ENCODE data around the gene NUCB2.
A peak's percentile ranks its signal among the peaks of the same experiment; 100 is the strongest.
"Not testable (repeated sequence)": the region's sequence is repeated elsewhere in the genome, so short reads cannot be mapped to it uniquely, and the experiment has no call there.

NUCB2 gene

DNA sequence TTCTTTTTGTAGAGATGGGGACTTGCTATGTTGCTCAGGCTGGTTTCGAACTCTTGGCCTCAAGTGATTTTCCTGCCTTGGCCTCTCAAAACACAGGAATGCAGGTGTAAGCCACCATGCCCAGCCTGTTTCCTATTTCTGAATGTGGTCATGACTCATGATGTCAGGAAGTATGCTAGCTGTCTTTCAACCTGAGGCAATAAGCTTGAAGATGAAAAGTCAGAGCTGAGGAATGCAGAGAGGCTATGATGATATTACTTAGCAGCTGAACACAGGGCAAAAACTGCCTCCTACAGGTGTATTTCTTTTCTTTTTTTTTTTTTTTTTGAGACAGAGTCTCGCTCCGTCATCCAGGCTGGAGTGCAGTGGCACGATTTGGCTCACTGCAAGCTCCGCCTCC is 9.0 kb upstream of the NUCB2 start:
- no peak overlapping the region for H3K4me3 ChIP-seq

DNA sequence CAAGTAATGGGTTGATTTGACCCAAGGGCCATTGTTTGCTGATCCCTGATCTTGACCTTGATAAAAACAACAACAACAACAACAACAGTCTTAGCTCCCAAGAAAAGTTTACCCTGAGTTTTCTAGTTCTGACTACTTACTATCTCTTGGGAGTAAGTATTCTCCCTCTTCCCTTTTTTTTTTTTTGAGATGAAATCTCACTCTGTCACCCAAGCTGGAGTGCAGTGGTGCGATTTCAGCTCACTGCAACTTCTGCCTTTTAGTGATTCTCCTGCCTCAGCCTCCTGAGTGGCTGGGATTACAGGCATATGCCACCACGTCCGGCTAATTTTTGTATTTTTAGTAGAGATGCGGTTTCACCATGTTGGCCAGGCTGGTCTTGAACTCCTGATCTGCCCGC is 8.0 kb upstream of the NUCB2 start:
- H3K4me3 ChIP-seq, H3K27ac ChIP-seq: not testable (repeated sequence)

More for the DNA sequence above, 9.0 kb upstream of the NUCB2 start:
- H3K27ac ChIP-seq, result no peak overlapping the region

DNA sequence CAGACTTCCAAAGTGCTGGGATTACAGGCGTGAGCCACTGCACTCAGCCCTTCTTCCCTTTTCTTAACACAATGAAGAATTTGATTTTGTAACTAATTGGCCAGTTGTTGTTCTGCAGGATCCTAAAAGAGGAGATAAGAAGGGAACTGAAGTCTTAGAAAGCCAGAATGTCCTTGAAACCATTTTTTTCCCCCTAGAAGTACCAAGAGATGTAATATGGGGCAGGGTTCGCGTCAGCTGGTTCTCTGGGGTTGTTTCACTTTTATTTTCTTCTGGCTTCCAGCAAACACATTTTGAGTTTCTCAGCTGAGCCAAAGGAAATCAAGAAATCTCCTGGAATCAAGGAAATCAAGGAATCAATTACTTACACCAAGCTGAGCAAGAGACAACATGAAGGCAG is 7.6 kb upstream of the NUCB2 start:
- Histone ChIP-seq H3K27ac (no peak overlapping the region), H3K4me3 (no peak overlapping the region)

DNA sequence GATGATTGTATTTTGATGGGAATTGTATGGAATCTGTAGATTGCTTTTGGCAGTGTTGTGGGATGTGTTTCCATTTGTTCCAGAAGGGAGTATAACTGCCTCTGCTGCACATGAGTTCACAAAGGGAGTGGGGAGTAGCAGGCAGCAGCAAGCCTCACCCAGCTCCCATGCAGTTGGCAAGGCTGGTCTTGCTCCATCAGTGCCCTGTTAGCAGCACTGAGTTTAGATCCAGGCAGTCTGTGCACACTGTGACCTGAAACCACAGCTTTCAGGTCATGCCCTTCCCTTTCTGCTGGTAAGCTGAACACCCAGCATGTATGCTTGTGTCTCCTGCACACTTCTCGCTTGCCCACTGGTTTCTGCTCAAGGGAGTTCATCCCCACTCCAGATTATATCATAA is 3.7 kb upstream of the NUCB2 start:
- Histone ChIP-seq H3K27ac (no peak overlapping the region), H3K4me3 (no peak overlapping the region)

DNA sequence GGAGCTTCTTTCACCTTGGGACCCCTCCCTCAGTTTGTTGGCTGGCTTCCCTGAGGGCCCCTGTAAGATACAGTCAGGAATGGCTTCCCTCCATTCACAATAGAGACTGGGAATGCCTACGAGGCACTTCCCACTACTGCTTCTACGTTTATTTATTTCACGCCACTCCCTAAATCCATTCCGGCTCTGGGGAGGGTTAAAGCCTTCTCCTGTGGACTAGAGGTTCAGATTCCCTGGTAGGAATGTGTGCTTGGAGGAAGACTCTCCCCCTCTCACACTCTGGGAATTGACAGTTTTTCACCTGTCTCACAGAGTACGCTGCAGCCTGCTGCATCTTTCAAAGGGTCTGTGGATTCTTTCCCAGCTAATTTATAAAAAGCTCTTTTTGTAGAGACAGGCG is 3.3 kb upstream of the NUCB2 start:
- Histone ChIP-seq H3K4me3 (no peak overlapping the region), H3K27ac (no peak overlapping the region)

DNA sequence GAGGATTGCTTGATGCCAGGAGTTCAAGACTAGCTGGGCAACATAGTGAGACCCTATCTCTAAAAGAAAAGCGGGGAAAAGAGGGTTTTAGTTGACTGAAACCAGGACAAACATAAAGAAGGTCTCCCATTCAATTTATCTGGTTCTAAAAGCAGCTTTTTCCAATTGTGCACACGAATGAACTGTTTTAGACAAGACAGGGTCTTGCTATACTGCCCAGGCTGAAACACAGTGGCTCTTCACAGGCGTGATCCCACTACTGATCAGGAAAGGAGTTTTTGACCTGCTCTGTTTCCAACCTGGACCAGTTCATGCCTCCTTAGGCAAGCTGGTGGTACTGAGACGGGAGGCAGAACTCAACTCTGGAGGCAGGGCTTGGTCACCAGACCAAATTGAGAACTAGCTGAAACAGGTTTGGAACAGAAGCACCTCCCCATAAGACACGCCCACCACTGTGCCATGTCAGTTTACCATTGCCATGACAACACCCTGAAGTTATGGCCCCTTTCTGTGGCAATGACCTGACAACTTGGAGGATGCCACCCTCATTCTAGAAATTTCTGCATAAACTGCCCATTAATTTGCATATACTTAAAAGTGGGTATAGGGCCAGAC is 2.8 kb upstream of the NUCB2 start:
- Histone ChIP-seq H3K4me3 (no peak overlapping the region), H3K27ac (no peak overlapping the region)

GRCh38 chr11:17275400-17276235 is 921 bp upstream of the NUCB2 start:
- Histone ChIP-seq H3K4me3 (peak overlapping the region; percentile 53 to 98 (median 93)), H3K27ac (peak overlapping the region in 20 of 21 experiments; percentile 52 to 92 (median 83))

- Histone ChIP-seq H3K27ac (peak overlapping the region; percentile 27 to 92 (median 82)), H3K4me3 (peak overlapping the region; percentile 53 to 98 (median 93))
Measured at GRCh38 chr11:17277024-17277584, 565 bp downstream of the NUCB2 start.

- no peak overlapping the region for H3K27ac ChIP-seq
- H3K4me3 ChIP-seq, result no peak overlapping the region
Measured at GRCh38 chr11:17280494-17281127, 4.1 kb downstream of the NUCB2 start.

DNA sequence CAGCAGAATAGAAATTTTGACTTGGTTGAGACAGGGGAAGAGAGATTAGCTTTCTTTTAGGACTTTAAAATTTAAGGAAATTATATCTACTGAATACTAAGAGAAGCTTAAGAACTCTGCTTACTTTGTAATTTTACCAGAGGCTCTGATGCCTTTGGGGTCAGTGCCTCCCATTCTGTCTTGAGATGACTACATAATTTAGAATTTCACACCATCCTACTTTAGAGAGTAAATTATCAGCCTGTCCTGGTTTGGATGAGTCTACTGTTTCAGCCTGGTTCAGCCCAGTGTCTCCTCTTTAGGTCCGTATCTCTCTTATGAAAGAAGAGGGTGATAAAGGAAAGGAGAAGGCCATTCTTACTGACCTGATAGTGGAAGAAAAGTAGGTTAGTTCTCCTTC is 9.8 kb downstream of the NUCB2 start:
- Histone ChIP-seq H3K4me3 (no peak overlapping the region), H3K27ac (peak overlapping the region in 1 of 21 experiments; percentile 7)

DNA sequence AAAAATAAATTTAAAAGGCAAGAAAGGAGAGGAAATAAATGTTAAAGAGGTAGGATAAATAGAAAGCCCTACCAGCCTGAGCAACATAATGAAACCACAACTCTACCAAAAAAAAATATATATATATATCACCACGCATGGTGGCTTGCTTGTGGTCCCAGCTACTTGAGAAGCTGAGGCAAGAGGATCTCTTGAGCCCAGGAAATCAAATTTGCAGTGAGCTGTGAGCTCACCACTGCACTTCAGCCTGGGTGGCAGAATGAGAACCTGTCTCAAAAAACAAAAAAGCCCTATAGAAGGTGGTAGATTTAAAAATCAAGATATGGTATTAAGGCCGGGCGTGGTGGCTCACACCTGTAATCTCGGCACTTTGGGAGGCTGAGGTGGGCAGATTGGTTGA is 10.5 kb downstream of the NUCB2 start:
- H3K27ac ChIP-seq, result no peak overlapping the region
- H3K4me3 ChIP-seq, result no peak overlapping the region

- no peak overlapping the region for H3K27ac ChIP-seq
Measured at GRCh38 chr11:17291710-17292109, 15.2 kb downstream of the NUCB2 start.

DNA sequence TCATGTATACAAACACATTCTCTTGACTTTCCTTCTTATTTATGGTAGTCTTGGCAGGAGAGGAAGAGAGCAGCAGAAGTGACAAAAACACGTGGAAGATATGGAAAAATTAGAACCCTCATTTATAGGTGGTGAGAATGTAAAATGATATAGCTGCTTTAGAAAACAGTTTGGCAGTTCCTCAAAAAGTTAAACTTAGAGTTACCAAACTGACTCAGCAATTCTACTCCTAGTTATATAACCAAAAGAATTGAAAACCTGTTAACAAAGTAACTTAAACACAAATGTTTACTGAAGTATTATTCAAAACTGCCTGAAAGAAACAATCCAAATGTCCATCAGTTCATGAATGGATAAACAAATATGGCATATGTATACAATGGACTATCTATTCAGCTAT is 16.8 kb downstream of the NUCB2 start:
- Histone ChIP-seq H3K4me3 (no peak overlapping the region), H3K27ac (no peak overlapping the region)

More at GRCh38 chr11:17291710-17292109, 15.2 kb downstream of the NUCB2 start:
- no peak overlapping the region for H3K4me3 ChIP-seq

DNA sequence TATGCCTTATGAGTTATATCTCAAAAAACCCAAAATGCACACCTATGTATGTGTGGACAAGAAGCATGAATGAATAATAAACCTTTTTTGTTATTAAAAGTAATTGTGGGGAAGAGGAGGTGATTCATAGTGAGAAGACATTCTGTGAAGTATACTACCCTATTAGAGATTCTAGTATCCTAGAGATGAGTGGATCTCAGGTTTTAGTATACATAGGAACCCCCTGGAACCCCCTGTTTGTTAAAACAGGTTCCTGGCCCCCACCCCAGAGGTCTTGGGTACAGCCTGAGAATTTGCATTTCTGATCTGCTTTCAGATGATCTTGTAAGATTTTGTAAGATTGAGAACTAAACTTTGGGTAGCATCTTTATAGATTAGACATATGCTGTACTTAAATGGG is 17.5 kb downstream of the NUCB2 start:
- H3K4me3 ChIP-seq, result no peak overlapping the region
- H3K27ac ChIP-seq, result no peak overlapping the region

DNA sequence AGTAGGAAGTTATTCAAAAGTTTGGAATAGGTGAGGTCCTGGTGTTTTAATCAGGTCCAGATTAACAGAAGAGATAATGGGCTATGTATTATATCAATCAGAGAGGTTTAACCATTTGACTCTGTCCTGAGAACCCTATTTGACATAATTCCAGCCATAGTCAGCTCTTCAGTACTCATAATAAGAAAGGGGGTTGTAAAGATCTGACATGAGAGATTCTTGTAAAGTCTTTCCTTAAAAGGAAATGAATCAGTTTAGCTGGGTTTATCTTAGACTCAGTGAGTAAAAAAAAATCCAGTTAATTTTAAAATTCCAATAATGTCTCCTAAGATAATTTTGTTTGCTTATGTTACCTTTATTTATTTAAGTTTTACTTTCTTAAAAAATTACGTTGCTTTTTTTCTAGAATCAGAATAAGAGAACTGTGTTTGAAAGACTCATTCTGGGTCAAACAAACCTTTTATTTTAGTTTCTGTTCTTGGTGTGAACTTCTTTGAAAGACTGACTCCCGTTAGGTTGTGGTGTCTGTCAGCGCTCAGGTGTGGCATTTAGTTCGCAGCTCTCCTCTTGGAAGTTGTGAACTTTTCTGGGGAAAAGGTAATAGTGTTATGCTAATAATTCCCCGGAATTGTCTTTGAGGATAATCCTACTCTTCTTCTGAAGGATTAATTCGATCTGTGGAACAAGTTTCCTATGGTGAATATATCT is 20.5 kb downstream of the NUCB2 start:
- Histone ChIP-seq H3K27ac (no peak overlapping the region), H3K4me3 (no peak overlapping the region)

- H3K4me3 ChIP-seq, result no peak overlapping the region
- H3K27ac ChIP-seq, result no peak overlapping the region
Measured at GRCh38 chr11:17298302-17298701, 21.8 kb downstream of the NUCB2 start.

GRCh38 chr11:17300372-17300771 is 23.8 kb downstream of the NUCB2 start:
- Histone ChIP-seq H3K4me3 (no peak overlapping the region), H3K27ac (no peak overlapping the region)

DNA sequence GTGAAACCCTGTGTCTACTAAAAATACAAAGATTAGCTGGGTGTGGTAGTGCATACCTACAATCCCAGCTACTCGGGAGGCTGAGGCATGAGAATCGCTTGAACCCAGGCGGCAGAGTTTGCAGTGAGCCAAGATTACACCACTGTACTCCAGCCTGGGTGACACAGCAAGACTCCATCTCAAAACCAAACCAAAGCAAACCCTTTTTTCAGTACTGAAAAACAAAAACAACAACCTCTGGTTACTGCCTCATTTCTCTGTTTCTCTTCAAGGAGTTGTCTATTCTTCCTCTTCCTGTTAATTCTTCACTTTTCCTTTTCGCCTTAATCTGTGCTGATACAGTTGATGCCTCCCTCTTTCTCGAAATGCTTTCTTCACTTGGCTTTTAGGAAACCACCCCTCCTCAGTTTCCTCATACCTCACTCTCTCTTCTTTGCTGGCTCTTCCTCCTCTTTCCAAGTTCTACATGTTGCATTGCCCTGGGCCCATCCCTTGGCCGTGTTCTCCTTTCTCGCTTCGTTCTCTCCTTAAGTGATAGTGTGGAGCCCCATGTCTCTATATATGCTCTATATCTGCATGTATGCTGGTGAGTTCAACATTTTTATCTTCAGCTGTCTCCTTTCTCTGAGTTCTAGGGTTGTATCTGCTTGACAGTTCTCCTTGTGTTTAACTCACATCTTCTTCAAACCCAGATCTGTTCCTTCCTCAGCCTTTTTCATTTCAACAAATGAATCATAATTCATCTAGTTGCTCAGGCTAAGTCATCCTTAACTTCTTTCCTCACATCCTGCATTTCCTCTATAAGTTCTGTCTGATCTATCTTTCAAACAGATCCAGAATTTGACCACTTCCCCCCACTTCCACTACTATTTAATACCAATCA is 37.1 kb downstream of the NUCB2 start:
- peak overlapping the region in 3 of 21 experiments; percentile 17 to 39 (median 36) for H3K27ac ChIP-seq

DNA sequence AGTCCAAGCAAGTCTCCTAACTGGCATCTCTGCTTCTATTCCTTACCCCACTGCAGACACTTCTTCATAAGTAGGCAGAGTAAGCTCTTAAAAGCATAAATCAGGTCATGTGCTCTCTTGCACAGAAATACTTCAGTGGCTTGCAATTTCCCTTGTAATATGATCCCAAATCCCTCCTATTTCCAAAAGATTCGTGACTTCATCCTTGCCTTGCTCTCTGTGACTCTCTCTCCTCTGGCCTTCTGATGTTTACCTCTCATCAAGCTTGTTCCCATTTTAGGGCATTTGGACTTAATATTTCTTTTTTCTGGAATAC is 37.7 kb downstream of the NUCB2 start:
- H3K27ac ChIP-seq, result peak overlapping the region in 2 of 21 experiments; percentile 36 to 39
- H3K4me3 ChIP-seq, result no peak overlapping the region

More for the DNA sequence above, 37.1 kb downstream of the NUCB2 start:
- no peak overlapping the region for H3K4me3 ChIP-seq

Measured in skin epidermis (tissue), 12 donors.